Activated CD4-positive, alpha-beta T cell treated with anti-CD3 and anti-CD28 coated beads, Interleukin-10, Interleukin-2, amounts not matched to agents 100 ng/mL and 50 ng/mL, durations not matched to agents 16 hours and 8 hours (primary cell): ENCODE measurements around the gene IGFN1.
"Not testable (repeated sequence)": the region's sequence is repeated elsewhere in the genome, so short reads cannot be mapped to it uniquely, and the experiment has no call there.

ENCODE experiments used
- DNase-seq: peaks from one replicate; pipeline ENCODE4 v3.0.0-alpha.2; 2020

The IGFN1 gene

GRCh38 chr1:201190624-201191051 lies at the start of gene IGFN1:
IGFN1 (plus strand) TSS chr1:201190824; CDS start chr1:201193294, 2,470 bp downstream.
- DNase-seq, result no peak

- no peak for DNase-seq
Observed at GRCh38 chr1:201140941-201141260, 49.7 kb upstream of the IGFN1 start.

- DNase-seq, result no peak
Observed at GRCh38 chr1:201141418-201141817, 49.2 kb upstream of the IGFN1 start.

- no peak for DNase-seq
Observed at GRCh38 chr1:201142011-201142848, 48.4 kb upstream of the IGFN1 start.

- DNase-seq, result no peak
Observed at GRCh38 chr1:201142849-201143725, 47.5 kb upstream of the IGFN1 start.

- DNase-seq, result no peak
Observed at GRCh38 chr1:201143726-201144635, 46.6 kb upstream of the IGFN1 start.

- no peak for DNase-seq
Observed at GRCh38 chr1:201144701-201145100, 45.9 kb upstream of the IGFN1 start.

- no peak for DNase-seq
Observed at GRCh38 chr1:201145132-201145531, 45.5 kb upstream of the IGFN1 start.

- DNase-seq, result no peak
Observed at GRCh38 chr1:201145816-201146215, 44.8 kb upstream of the IGFN1 start.

- no peak for DNase-seq
Observed at GRCh38 chr1:201146626-201147390, 43.8 kb upstream of the IGFN1 start.

- no peak for DNase-seq
Observed at GRCh38 chr1:201147396-201148015, 43.1 kb upstream of the IGFN1 start.

GRCh38 chr1:201149400-201149799 lies 41.2 kb upstream of the IGFN1 start:
- peak; percentile 38 for DNase-seq

GRCh38 chr1:201153474-201154388 lies 36.9 kb upstream of the IGFN1 start:
- DNase-seq, result no peak

- DNase-seq, result peak; percentile 98
Observed at GRCh38 chr1:201154389-201155165, 36.0 kb upstream of the IGFN1 start, which contains the start of gene TMEM9. TMEM9 (minus strand) TSS chr1:201154474; CDS start chr1:201153923, 551 bp downstream.

- no peak for DNase-seq
Observed at GRCh38 chr1:201155354-201155753, 35.3 kb upstream of the IGFN1 start.

- DNase-seq, result no peak
Observed at GRCh38 chr1:201156346-201156745, 34.3 kb upstream of the IGFN1 start.

- DNase-seq, result no peak
Observed at GRCh38 chr1:201156819-201157218, 33.8 kb upstream of the IGFN1 start.

GRCh38 chr1:201157949-201158348 lies 32.7 kb upstream of the IGFN1 start:
- no peak for DNase-seq

GRCh38 chr1:201163036-201163435 lies 27.6 kb upstream of the IGFN1 start:
- not testable (repeated sequence) for DNase-seq
